ENCODE measurements around the gene EVI5L. TPM values are rescaled to one million over a fixed set of nuclear protein-coding genes. Genes with fewer than 3 reads are reported as not detected.

Gene EVI5L
- polyA plus RNA-seq, 1 of the 3 experiments (the other 2 are of a cell fraction): 9.7 TPM

DNA sequence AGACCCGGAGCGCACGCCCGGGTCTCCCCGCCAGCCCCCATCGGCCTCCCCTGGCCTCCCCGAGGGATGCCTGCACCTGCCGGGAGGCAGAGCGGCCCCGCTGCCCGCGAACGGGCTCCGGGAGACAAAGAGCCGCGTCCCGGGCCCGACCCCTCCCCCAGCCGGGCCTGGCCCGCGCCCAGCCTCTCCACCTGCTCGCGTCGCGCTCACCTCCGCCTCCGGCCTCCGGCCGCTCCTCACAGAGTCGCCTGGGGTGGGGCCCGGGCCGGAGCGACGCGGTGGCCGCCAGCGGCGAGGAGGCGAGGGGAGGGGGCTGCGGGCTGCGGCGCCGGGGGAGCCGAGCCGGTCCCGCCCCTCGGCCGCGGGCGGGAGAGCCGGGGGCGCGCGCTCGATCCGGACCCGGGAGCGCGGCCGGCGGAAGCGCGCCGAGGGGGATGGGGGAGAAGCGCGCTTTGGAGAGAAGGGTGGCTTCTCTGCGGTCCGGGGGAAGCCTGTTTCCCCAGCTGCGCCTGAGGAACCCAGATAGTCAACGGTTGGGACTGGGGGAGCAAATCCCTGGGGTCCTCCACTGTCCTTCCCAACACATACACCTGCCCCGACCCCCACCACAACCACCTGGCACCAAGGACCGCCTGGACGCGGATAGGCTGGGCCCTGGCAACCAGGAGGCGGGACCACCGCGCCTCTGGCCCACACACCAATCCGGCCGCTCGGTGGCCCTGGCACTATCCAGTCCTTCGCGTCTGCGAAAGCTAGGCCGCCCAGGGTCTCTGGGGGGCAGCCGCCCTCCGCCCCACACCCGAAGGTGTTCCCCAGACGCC is 44.3 kb downstream of the EVI5L start, which contains the start of gene PRR36 (continued):
- TF ChIP-seq SIN3A (IDR thresholded peaks at IDR 0.05; ENCODE audit: borderline replicate concordance, low read depth, low read length): no peak
- TF ChIP-seq REST (IDR thresholded peaks at IDR 0.05; ENCODE audit: low read depth, low read length): no peak
- TF ChIP-seq TEAD4 (IDR thresholded peaks at IDR 0.05; ENCODE audit: borderline replicate concordance, insufficient read depth): no peak
- TF ChIP-seq, protein P1, sequence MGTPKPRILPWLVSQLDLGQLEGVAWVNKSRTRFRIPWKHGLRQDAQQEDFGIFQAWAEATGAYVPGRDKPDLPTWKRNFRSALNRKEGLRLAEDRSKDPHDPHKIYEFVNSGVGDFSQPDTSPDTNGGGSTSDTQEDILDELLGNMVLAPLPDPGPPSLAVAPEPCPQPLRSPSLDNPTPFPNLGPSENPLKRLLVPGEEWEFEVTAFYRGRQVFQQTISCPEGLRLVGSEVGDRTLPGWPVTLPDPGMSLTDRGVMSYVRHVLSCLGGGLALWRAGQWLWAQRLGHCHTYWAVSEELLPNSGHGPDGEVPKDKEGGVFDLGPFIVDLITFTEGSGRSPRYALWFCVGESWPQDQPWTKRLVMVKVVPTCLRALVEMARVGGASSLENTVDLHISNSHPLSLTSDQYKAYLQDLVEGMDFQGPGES (IDR thresholded peaks at IDR 0.05; ENCODE audit: low read depth, low read length): no peak
- peak; percentile 64 for TF ChIP-seq GATA2 (CRISPR knock-in tag; IDR thresholded peaks at IDR 0.05)
- no peak for TF ChIP-seq USF1 (IDR thresholded peaks at IDR 0.05; ENCODE audit: borderline replicate concordance, low read depth)
- no peak for TF ChIP-seq EP300 (IDR thresholded peaks at IDR 0.05; ENCODE audit: borderline replicate concordance in 1 of 2, low read depth in 1 of 2, low read length in 1 of 2)
- TF ChIP-seq RXRA (IDR thresholded peaks at IDR 0.05; ENCODE audit: borderline replicate concordance, low read depth): no peak
- TF ChIP-seq EZH2phosphoT487 (IDR thresholded peaks at IDR 0.05; ENCODE audit: borderline replicate concordance, low read depth): no peak
- TF ChIP-seq ELF1 (IDR thresholded peaks at IDR 0.05): no peak
- TF ChIP-seq RCOR1 (IDR thresholded peaks at IDR 0.05; ENCODE audit: low read length): no peak

DNA sequence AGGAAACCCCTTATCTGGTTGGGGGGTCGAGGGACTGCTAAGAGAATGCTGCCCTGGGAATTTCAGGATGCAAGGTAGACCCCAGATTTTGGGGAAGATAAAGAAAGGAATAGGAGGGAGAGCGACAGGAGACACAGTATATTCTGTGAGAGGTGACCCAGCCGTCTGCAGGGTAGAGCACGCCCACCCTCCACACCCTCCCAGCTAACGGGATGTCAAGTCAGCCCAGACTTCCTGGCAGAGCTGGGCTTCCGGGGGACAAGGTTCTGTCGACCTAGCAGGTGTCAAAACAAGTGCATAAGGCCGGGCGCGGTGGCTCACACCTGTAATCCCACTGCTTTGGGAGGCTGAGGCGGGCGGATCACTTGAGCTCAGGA is 44.9 kb downstream of the EVI5L start:
- Histone ChIP-seq H3K4me3 (ENCODE audit: low read depth in 2 of 2, low read length in 1 of 2) (peak overlapping the region; percentile 47 to 59), H3K27me3 (ENCODE audit: insufficient read depth) (no peaks in the 10 kb centered on the region), H3K4me2 (peak overlapping the region; percentile 78), H4K20me1 (ENCODE audit: insufficient read depth) (no peaks in the 10 kb centered on the region), H3K9ac (no peak overlapping the region), H3K79me2 (ENCODE audit: insufficient read depth) (no peaks in the 10 kb centered on the region), H3K36me3 (replicated peaks in 1 of 2; ENCODE audit: control insufficient read depth in 1 of 2, insufficient read depth in 2 of 2, low read length in 1 of 2) (no peaks in the 10 kb centered on the region), H3K27ac (ENCODE audit: low read depth in 2 of 2, low read length in 1 of 2) (peak overlapping the region in 1 of 2 experiments; percentile 56; a peak in 1 of 4 replicates), H3K9me2 (no peaks in the 10 kb centered on the region), H3K4me1 (ENCODE audit: control insufficient read depth in 1 of 2, insufficient read depth in 2 of 2, low read depth in 1 of 2, low read length in 1 of 2) (peaks cover 0 to 30% of the 10 kb centered on the region in 2 experiments; a peak in 2 of 4 replicates), H3F3A (replicated peaks; ENCODE audit: insufficient read depth) (peaks cover 14% of the 10 kb centered on the region), H3K9me3 (no peaks in the 10 kb centered on the region), H2AFZ (ENCODE audit: low read depth) (no peak overlapping the region)
- DNase-seq: no peak
- ChIA-PET POLR2A (interaction anchor here (0.7 to 1.2 kb wide), 3 partner anchors 13 to 46 kb away, joined by 3 to 6 read pairs (median 5); no protein-coding TSS in a partner anchor), CTCF (interaction anchor here (1.0 to 1.7 kb wide), 3 partner anchors 16 to 127 kb away, joined by 4 to 5 read pairs (median 4); partner anchors contain the start of gene SNAPC2)
- no peak for TF ChIP-seq TAF1 (IDR thresholded peaks at IDR 0.05; ENCODE audit: borderline replicate concordance, low read depth, low read length)
- 58% methylated on average over 12 of the region's 12 CpGs for WGBS (ENCODE audit: low lambda C conversion rate)
